HepG2 (cell line): ENCODE measurements around the gene PLSCR3. TPM values are rescaled to one million over a fixed set of nuclear protein-coding genes. Genes with fewer than 3 reads are reported as not detected.

Experiments used
- BCL6 ChIP-seq: IDR thresholded peaks from 2 replicates; pipeline ENCODE4 v1.6.1; 2016; ENCODE audit warnings: missing genetic modification reagents, missing compliant biosample characterization
- JUND ChIP-seq: sonication (generic); formaldehyde crosslinking; IDR thresholded peaks from 2 replicates; pipeline ENCODE4 v1.8.0; 2022; ENCODE audit warnings: mild to moderate bottlenecking, missing genetic modification reagents
- PATZ1 ChIP-seq: sonication (generic); formaldehyde crosslinking; IDR thresholded peaks from 2 replicates; pipeline ENCODE4 v1.4.0; 2020; ENCODE audit warnings: missing genetic modification reagents
- POGZ ChIP-seq: sonication (generic); formaldehyde crosslinking; IDR thresholded peaks from 2 replicates; pipeline ENCODE4 v1.4.0; 2020; ENCODE audit warnings: mild to moderate bottlenecking, missing genetic modification reagents
- RNF2 ChIP-seq: fragments of 450-650 bp; conservative IDR thresholded peaks from 2 replicates; pipeline ENCODE4 v1.6.1; 2016; ENCODE audit warnings: low read depth
- U2AF2 ChIP-seq: fragments of 200-400 bp; formaldehyde crosslinking; IDR thresholded peaks from 2 replicates; pipeline ENCODE4 v1.6.1; 2017; ENCODE audit warnings: low read depth, mild to moderate bottlenecking, low read length
- ZNF510 ChIP-seq: sonication (generic); formaldehyde crosslinking; IDR thresholded peaks from 2 replicates; pipeline ENCODE4 v1.4.0; 2020; ENCODE audit warnings: low read depth, mild to moderate bottlenecking, missing genetic modification reagents
- ZNF660 ChIP-seq: sonication (generic); formaldehyde crosslinking; IDR thresholded peaks from 2 replicates; pipeline ENCODE4 v1.5.1; 2020; ENCODE audit warnings: mild to moderate bottlenecking, low read depth, missing genetic modification reagents, borderline replicate concordance
- ZNF781 ChIP-seq: sonication (generic); formaldehyde crosslinking; IDR thresholded peaks from 2 replicates; pipeline ENCODE4 v1.5.1; 2020; ENCODE audit warnings: borderline replicate concordance, mild to moderate bottlenecking, missing genetic modification reagents; ENCODE audit errors: not compliant biosample characterization
- ZNF782 ChIP-seq: sonication (generic); formaldehyde crosslinking; IDR thresholded peaks from 2 replicates; pipeline ENCODE4 v1.4.0; 2020; ENCODE audit warnings: missing genetic modification reagents, mild to moderate bottlenecking, borderline replicate concordance
- ZNF790 ChIP-seq: sonication (generic); formaldehyde crosslinking; IDR thresholded peaks from 2 replicates; pipeline ENCODE4 v1.8.0; 2022; ENCODE audit warnings: missing genetic modification reagents, mild to moderate bottlenecking, borderline replicate concordance
- polyA plus RNA-seq, 8 experiments: library from polyadenylated mRNA; depleted of rRNA in 3 of 8; stranded (reverse) in 7 of 8; unstranded in 1 of 8; fragments of >200 nt; fragmentation: Illumina TruSeq in 4 of 8; extraction: Trizol in 4 of 8; gene quantifications; 2 replicates each; pipeline versions ENCODE4 v1.2.1 to v1.2.3, GENCODE V29; 2011 to 2016; ENCODE audit warnings: low read depth in 4 of 8, missing spikeins in 1 of 8, mixed read lengths in 1 of 8; ENCODE audit not compliant: insufficient read depth in 1 of 8
- total RNA-seq, 5 experiments: library from RNA; depleted of rRNA; stranded (reverse); fragments of >200 nt; fragmentation: Illumina TruSeq; extraction: Trizol; gene quantifications; 2 replicates each; pipeline ENCODE4 v1.2.3, GENCODE V29; 2016; ENCODE audit warnings: low read depth in 1 of 5
- TF ChIP-seq, protein P1 (sequence below), 2 experiments: fragments of 450-650 bp in 1 of 2; sonication (generic) in 1 of 2; formaldehyde crosslinking in 1 of 2; IDR thresholded peaks; 2 replicates each; pipeline versions ENCODE4 v1.6.1 to v1.8.0; 2016 to 2022; ENCODE audit warnings: antibody characterized with exemption in 1 of 2, mild to moderate bottlenecking in 1 of 2, missing genetic modification reagents in 1 of 2
- TF ChIP-seq, protein P2 (sequence below): sonication (generic); formaldehyde crosslinking; IDR thresholded peaks from 2 replicates; pipeline ENCODE4 v1.5.1; 2020; ENCODE audit warnings: missing genetic modification reagents, mild to moderate bottlenecking, borderline replicate concordance

Gene PLSCR3
- total and polyA plus RNA-seq, 2 of the 13 experiments (the other 11 are each of a cell fraction or from before 2014, with no cell fraction given), result 5.6 to 6.2 TPM

GRCh38 chr17:7435676-7436555, 41.6 kb upstream of the PLSCR3 start (continued):
- TF ChIP-seq, protein P1, sequence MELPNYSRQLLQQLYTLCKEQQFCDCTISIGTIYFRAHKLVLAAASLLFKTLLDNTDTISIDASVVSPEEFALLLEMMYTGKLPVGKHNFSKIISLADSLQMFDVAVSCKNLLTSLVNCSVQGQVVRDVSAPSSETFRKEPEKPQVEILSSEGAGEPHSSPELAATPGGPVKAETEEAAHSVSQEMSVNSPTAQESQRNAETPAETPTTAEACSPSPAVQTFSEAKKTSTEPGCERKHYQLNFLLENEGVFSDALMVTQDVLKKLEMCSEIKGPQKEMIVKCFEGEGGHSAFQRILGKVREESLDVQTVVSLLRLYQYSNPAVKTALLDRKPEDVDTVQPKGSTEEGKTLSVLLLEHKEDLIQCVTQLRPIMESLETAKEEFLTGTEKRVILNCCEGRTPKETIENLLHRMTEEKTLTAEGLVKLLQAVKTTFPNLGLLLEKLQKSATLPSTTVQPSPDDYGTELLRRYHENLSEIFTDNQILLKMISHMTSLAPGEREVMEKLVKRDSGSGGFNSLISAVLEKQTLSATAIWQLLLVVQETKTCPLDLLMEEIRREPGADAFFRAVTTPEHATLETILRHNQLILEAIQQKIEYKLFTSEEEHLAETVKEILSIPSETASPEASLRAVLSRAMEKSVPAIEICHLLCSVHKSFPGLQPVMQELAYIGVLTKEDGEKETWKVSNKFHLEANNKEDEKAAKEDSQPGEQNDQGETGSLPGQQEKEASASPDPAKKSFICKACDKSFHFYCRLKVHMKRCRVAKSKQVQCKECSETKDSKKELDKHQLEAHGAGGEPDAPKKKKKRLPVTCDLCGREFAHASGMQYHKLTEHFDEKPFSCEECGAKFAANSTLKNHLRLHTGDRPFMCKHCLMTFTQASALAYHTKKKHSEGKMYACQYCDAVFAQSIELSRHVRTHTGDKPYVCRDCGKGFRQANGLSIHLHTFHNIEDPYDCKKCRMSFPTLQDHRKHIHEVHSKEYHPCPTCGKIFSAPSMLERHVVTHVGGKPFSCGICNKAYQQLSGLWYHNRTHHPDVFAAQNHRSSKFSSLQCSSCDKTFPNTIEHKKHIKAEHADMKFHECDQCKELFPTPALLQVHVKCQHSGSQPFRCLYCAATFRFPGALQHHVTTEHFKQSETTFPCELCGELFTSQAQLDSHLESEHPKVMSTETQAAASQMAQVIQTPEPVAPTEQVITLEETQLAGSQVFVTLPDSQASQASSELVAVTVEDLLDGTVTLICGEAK (IDR thresholded peaks at IDR 0.05), result no peak
- TF ChIP-seq, protein P1 (CRISPR knock-in tag; IDR thresholded peaks at IDR 0.05), result no peak
- no peak for TF ChIP-seq ZNF510
- TF ChIP-seq ZNF781 (CRISPR knock-in tag), result no peak
- TF ChIP-seq, protein P2, sequence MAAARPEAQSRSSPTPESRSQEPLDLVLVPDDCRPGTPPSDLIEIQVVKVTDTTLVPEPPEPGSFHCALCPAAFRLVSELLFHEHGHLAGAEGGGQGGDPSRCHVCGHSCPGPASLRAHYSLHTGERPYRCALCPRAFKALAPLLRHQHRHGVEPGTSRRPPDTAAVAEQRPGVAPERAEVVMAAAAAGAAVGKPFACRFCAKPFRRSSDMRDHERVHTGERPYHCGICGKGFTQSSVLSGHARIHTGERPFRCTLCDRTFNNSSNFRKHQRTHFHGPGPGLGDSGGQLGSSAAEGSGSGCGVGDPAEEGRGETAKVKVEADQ (CRISPR knock-in tag), result peak; percentile 22; the same call in 1 of the 2 replicates
- no peak for TF ChIP-seq U2AF2
- TF ChIP-seq PATZ1, result peak; percentile 68; the same call in 1 of the 2 replicates
- no peak for TF ChIP-seq ZNF790
- no peak for TF ChIP-seq ZNF782 (CRISPR knock-in tag)
- no peak for TF ChIP-seq BCL6 (CRISPR knock-in tag)
- TF ChIP-seq JUND, result no peak
- TF ChIP-seq ZNF660, result no peak
- TF ChIP-seq RNF2, result no peak; the same call in 1 of the 2 replicates
- TF ChIP-seq POGZ (CRISPR knock-in tag), result no peak
